Measurements from ENCODE around the gene CCDC102B. TPM values are rescaled to one million over a fixed set of nuclear protein-coding genes. Genes with fewer than 3 reads are reported as not detected.

The CCDC102B gene
- total and polyA plus RNA-seq, 2 of the 8 experiments (the other 6 are each of a cell fraction or from before 2014, with no cell fraction given) = 0.80 to 1.1 TPM

DNA sequence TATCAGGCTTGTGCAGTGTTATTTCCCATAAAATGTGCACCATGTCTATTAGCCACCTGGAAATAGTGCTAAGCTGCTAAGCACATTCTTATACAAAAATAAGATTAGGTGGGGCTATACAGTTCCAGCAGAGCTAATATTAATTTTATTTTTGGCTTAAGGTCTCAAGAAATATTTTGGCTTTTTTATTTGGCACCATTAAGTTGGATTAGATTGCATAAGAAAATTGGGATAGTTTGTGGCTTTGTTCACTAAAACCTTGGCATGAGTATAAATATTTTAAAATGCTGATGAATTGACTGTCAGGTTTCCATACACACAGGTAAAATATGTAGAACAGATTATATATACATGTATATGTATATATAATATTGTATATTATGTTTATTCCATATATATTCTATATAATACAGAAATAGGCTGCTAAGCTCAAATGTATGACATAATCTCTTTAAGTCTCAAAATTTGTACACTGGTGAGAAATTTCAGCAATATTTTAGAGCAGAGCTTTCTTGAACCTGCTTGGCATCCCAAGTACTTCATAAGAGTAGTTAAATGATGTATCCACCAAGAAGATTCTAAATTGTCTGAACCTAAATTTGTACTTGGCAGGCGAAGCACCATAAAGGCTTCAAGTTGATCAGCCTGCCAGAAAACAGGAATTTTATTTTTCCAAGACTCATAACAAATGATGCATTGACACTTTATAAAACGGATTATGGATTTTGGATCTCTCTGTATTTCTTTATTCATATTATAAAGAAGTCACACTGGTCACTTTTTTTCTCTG is 32.6 kb downstream of the CCDC102B start (continued):
- TF ChIP-seq POU5F1 (IDR thresholded peaks at IDR 0.05; ENCODE audit: low read depth, low read length) = no peak
- no peak for TF ChIP-seq ZNF274 (IDR thresholded peaks at IDR 0.05; ENCODE audit: borderline replicate concordance, extremely low read depth, low read length)
- no peak for TF ChIP-seq CTBP2 (IDR thresholded peaks at IDR 0.05; ENCODE audit: borderline replicate concordance, insufficient read depth, insufficient read length, low read length)
- no peak for TF ChIP-seq TAF7 (optimal IDR thresholded peaks at IDR 0.05; ENCODE audit: borderline replicate concordance, low read depth, low read length)
- no peak for TF ChIP-seq SIRT6 (IDR thresholded peaks at IDR 0.05; ENCODE audit: low read length)
- TF ChIP-seq ASH2L (IDR thresholded peaks at IDR 0.05; ENCODE audit: low read length) = no peak
- TF ChIP-seq CHD1 (IDR thresholded peaks at IDR 0.05; ENCODE audit: low read depth, low read length) = no peak
